Trophoblast cell (in vitro differentiated cells and primary cell): Measurements from ENCODE around the gene SYNE2. TPM values are rescaled to one million over a fixed set of nuclear protein-coding genes. Genes with fewer than 3 reads are reported as not detected.
"Not testable (repeated sequence)": the region's sequence is repeated elsewhere in the genome, so short reads cannot be mapped to it uniquely, and the experiment has no call there.

Source experiments
- DNase-seq, 2 donors: peaks; one replicate each; pipeline ENCODE4 v3.0.0-alpha.2; 2016
- H2AFZ ChIP-seq: 2 replicates; pipeline ENCODE4 v1.6.1; 2013; ENCODE audit warnings: low read length, moderate library complexity, mild to moderate bottlenecking; ENCODE audit not compliant: insufficient read depth, poor library complexity
- H2AK5ac ChIP-seq: 2 replicates; pipeline ENCODE4 v1.6.1; 2013; ENCODE audit warnings: mild to moderate bottlenecking, low read length
- H2BK120ac ChIP-seq: 2 replicates; pipeline ENCODE4 v1.6.1; 2013; ENCODE audit warnings: low read length, mild to moderate bottlenecking, moderate library complexity; ENCODE audit not compliant: insufficient read depth, poor library complexity
- H2BK12ac ChIP-seq: 2 replicates; pipeline ENCODE4 v1.6.1; 2013; ENCODE audit warnings: mild to moderate bottlenecking, low read length, moderate library complexity
- H2BK5ac ChIP-seq: 2 replicates; pipeline ENCODE4 v1.6.1; 2013; ENCODE audit warnings: low read length, low read depth, moderate library complexity, mild to moderate bottlenecking; ENCODE audit not compliant: poor library complexity
- H3K14ac ChIP-seq: 2 replicates; pipeline ENCODE4 v1.6.1; 2013; ENCODE audit warnings: mild to moderate bottlenecking, low read length
- H3K18ac ChIP-seq: 2 replicates; pipeline ENCODE4 v1.6.1; 2013; ENCODE audit warnings: mild to moderate bottlenecking, low read length
- H3K23ac ChIP-seq: 2 replicates; pipeline ENCODE4 v1.6.1; 2013; ENCODE audit warnings: low read length
- H3K27ac ChIP-seq: 2 replicates; pipeline ENCODE4 v1.5.1; 2013; ENCODE audit warnings: low read depth, mild to moderate bottlenecking, inconsistent platforms, low read length, moderate library complexity
- H3K27me3 ChIP-seq: 2 replicates; pipeline ENCODE4 v1.6.1; 2013; ENCODE audit warnings: inconsistent platforms, mild to moderate bottlenecking, low read length, moderate library complexity; ENCODE audit not compliant: insufficient read depth
- H3K36me3 ChIP-seq, 2 experiments: 1 replicate in 1 of 2; 2 replicates in 1 of 2; pipeline ENCODE4 v1.6.1; 2013; ENCODE audit warnings: low read length in 2 of 2, mild to moderate bottlenecking in 2 of 2, moderate library complexity in 1 of 2; ENCODE audit not compliant: insufficient read depth in 2 of 2, control insufficient read depth in 1 of 2
- H3K4ac ChIP-seq: 2 replicates; pipeline ENCODE4 v1.6.1; 2013; ENCODE audit warnings: low read depth, mild to moderate bottlenecking, low read length, moderate library complexity
- H3K4me1 ChIP-seq, 2 experiments: 1 replicate in 1 of 2; 2 replicates in 1 of 2; pipeline ENCODE4 v1.6.1; 2013; ENCODE audit warnings: low read length in 2 of 2, mild to moderate bottlenecking in 2 of 2, moderate library complexity in 1 of 2; ENCODE audit not compliant: insufficient read depth in 2 of 2, control insufficient read depth in 1 of 2
- H3K4me2 ChIP-seq: 2 replicates; pipeline ENCODE4 v1.6.1; 2013; ENCODE audit warnings: inconsistent platforms, mild to moderate bottlenecking, low read length, moderate library complexity
- H3K4me3 ChIP-seq: 2 replicates; pipeline ENCODE4 v1.5.1; 2013; ENCODE audit warnings: mild to moderate bottlenecking, low read depth, low read length, inconsistent platforms
- H3K79me1 ChIP-seq: one replicate; pipeline ENCODE4 v1.6.1; 2013; ENCODE audit warnings: low read length
- H3K79me2 ChIP-seq: 2 replicates; pipeline ENCODE4 v1.6.1; 2013; ENCODE audit warnings: low read length, mild to moderate bottlenecking; ENCODE audit not compliant: control insufficient read depth, insufficient read depth, poor library complexity
- H3K9ac ChIP-seq: 2 replicates; pipeline ENCODE4 v1.6.1; 2013; ENCODE audit warnings: mild to moderate bottlenecking, low read length
- H3K9me3 ChIP-seq: 2 replicates; pipeline ENCODE4 v1.6.1; 2013; ENCODE audit warnings: low read depth, mild to moderate bottlenecking, control low read depth, inconsistent platforms, low read length; ENCODE audit not compliant: insufficient read depth
- H4K12ac ChIP-seq: 2 replicates; pipeline ENCODE4 v1.6.1; 2013; ENCODE audit warnings: low read depth, mild to moderate bottlenecking, low read length, moderate library complexity
- H4K8ac ChIP-seq: 2 replicates; pipeline ENCODE4 v1.6.1; 2013; ENCODE audit warnings: low read depth, mild to moderate bottlenecking, low read length, moderate library complexity
- H4K91ac ChIP-seq: one replicate; pipeline ENCODE4 v1.6.1; 2013; ENCODE audit warnings: low read depth, mild to moderate bottlenecking, low read length, moderate library complexity
- WGBS: extraction: QIAGEN DNeasy Blood & Tissue Kit; methylation state at CpG from one replicate; pipeline ENCODE4 v1.1.7; 2013; ENCODE audit warnings: missing lambda C conversion rate; ENCODE audit not compliant: insufficient read length, insufficient coverage; ENCODE audit errors: extremely low coverage; 5-methylcytosine and 5-hydroxymethylcytosine counted together
- polyA plus RNA-seq: library from polyadenylated mRNA; stranded (reverse); fragments of 200-250 nt; gene quantifications from 2 replicates; pipeline ENCODE4 v1.2.3, GENCODE V29; 2013

The SYNE2 gene
- 25.0 TPM in 2 replicates for polyA plus RNA-seq

- H3K27ac ChIP-seq, result peak within 1 kb of the TSS; percentile 48
- peaks cover 4% of the 10 kb centered on the region for H3K79me1 ChIP-seq
- no peaks in the 10 kb centered on the region for H3K27me3 ChIP-seq
- H4K91ac ChIP-seq, result peak within 1 kb of the TSS; percentile 61
- H3K36me3 ChIP-seq, result no peaks in the 10 kb centered on the region
- no CpG with 5 or more reads among the region's 124 CpGs for WGBS
- H3K23ac ChIP-seq, result no peak within 1 kb of the TSS
- peak within 1 kb of the TSS; percentile 70 for H3K9ac ChIP-seq
- H2BK120ac ChIP-seq, result peak within 1 kb of the TSS; percentile 30
- H3K4me3 ChIP-seq, result peak within 1 kb of the TSS; percentile 81
- peak within 1 kb of the TSS; percentile 75 for H2AFZ ChIP-seq
- peak within 1 kb of the TSS; percentile 71 for H4K8ac ChIP-seq
- H2AK5ac ChIP-seq, result no peak within 1 kb of the TSS
- H3K18ac ChIP-seq, result peak within 1 kb of the TSS; percentile 56
- H3K14ac ChIP-seq, result peak within 1 kb of the TSS; percentile 37
- no peak within 1 kb of the TSS for H2BK12ac ChIP-seq
- H3K4me1 ChIP-seq, result peaks cover 7 to 9% of the 10 kb centered on the region in 2 experiments
- no peaks in the 10 kb centered on the region for H3K9me3 ChIP-seq
- H2BK5ac ChIP-seq, result peak within 1 kb of the TSS; percentile 52
- H3K79me2 ChIP-seq, result no peaks in the 10 kb centered on the region
- peak within 1 kb of the TSS; percentile 88 for H3K4me2 ChIP-seq
- no peak within 1 kb of the TSS for H3K4ac ChIP-seq
- DNase-seq, result peak; percentile 82 to 88
- H4K12ac ChIP-seq, result peak within 1 kb of the TSS; percentile 44
These were observed at the start of gene SYNE2 for GRCh38 chr14:63852817-63853731. SYNE2 (plus strand) TSS chr14:63853004; CDS start chr14:63909149, 56,145 bp downstream.

- H3K79me2 ChIP-seq, H3K27me3 ChIP-seq, H4K12ac ChIP-seq, H3K36me3 ChIP-seq, H3K27ac ChIP-seq, H3K23ac ChIP-seq, H2BK12ac ChIP-seq, H3K4me3 ChIP-seq, H3K4me1 ChIP-seq, H3K18ac ChIP-seq, H3K9ac ChIP-seq, H2AK5ac ChIP-seq, DNase-seq, H4K91ac ChIP-seq, H3K9me3 ChIP-seq, H3K79me1 ChIP-seq, H3K4ac ChIP-seq, H3K4me2 ChIP-seq, H2BK120ac ChIP-seq, H4K8ac ChIP-seq, H2AFZ ChIP-seq, H3K14ac ChIP-seq, H2BK5ac ChIP-seq: not testable (repeated sequence)
- WGBS, result no CpG with 5 or more reads among the region's 35 CpGs
These were observed 49.5 kb upstream of the SYNE2 start for GRCh38 chr14:63803221-63803791.

GRCh38 chr14:63806064-63806463 is 46.7 kb upstream of the SYNE2 start:
- not testable (repeated sequence) for H2AK5ac ChIP-seq, H2BK120ac ChIP-seq, H3K9ac ChIP-seq, H3K4me2 ChIP-seq, H3K36me3 ChIP-seq, H3K4me1 ChIP-seq, H3K9me3 ChIP-seq, H2BK12ac ChIP-seq, H3K79me1 ChIP-seq, H3K14ac ChIP-seq, H3K4ac ChIP-seq, H4K12ac ChIP-seq, H3K79me2 ChIP-seq, H3K27ac ChIP-seq, H4K8ac ChIP-seq, H4K91ac ChIP-seq, H2BK5ac ChIP-seq, H3K4me3 ChIP-seq, H3K27me3 ChIP-seq, H3K18ac ChIP-seq, DNase-seq, H2AFZ ChIP-seq, H3K23ac ChIP-seq
- WGBS, result no CpG with 5 or more reads among the region's 2 CpGs

GRCh38 chr14:63811692-63812091 is 41.1 kb upstream of the SYNE2 start:
- WGBS, result no CpG with 5 or more reads among the region's 3 CpGs

More at GRCh38 chr14:63811692-63812091, 41.1 kb upstream of the SYNE2 start:
- not testable (repeated sequence) for H3K27me3 ChIP-seq, H4K91ac ChIP-seq, H3K27ac ChIP-seq, H3K9ac ChIP-seq, H2BK120ac ChIP-seq, H3K4ac ChIP-seq, H2BK5ac ChIP-seq, H3K79me2 ChIP-seq, H3K36me3 ChIP-seq, H3K4me2 ChIP-seq, H3K79me1 ChIP-seq, H3K23ac ChIP-seq, H2AFZ ChIP-seq, H3K18ac ChIP-seq, H4K8ac ChIP-seq, H3K4me3 ChIP-seq, H2AK5ac ChIP-seq, H2BK12ac ChIP-seq, H3K9me3 ChIP-seq, H4K12ac ChIP-seq, H3K4me1 ChIP-seq, H3K14ac ChIP-seq
- peak in 1 of 2 donors; percentile 45 for DNase-seq
